ENCODE results near the gene GSK3B. TPM values are rescaled to one million over a fixed set of nuclear protein-coding genes. Genes with fewer than 3 reads are reported as not detected.

GSK3B gene
- total RNA-seq, 1 experiment from 2014 or later, result 56.6 TPM

GRCh38 chr3:120089089-120089488 lies 5.2 kb downstream of the GSK3B start:
- peaks cover 20% of the 10 kb centered on the region for H3K4me1 ChIP-seq (ENCODE audit: insufficient read depth, low read length, poor library complexity, severe bottlenecking)
- POLR2A ChIA-PET (ENCODE audit: low non-redundant PET), result no interaction called here
- H3K9me3 ChIP-seq (ENCODE audit: low read depth, low read length, poor library complexity, severe bottlenecking), result no peaks in the 10 kb centered on the region
- no peak for DNase-seq (ENCODE audit: low spot score)
- TF ChIP-seq EZH2 (IDR thresholded peaks at IDR 0.05; ENCODE audit: borderline replicate concordance, low read depth, low read length, poor library complexity, severe bottlenecking), result no peak
- TF ChIP-seq, protein P1, sequence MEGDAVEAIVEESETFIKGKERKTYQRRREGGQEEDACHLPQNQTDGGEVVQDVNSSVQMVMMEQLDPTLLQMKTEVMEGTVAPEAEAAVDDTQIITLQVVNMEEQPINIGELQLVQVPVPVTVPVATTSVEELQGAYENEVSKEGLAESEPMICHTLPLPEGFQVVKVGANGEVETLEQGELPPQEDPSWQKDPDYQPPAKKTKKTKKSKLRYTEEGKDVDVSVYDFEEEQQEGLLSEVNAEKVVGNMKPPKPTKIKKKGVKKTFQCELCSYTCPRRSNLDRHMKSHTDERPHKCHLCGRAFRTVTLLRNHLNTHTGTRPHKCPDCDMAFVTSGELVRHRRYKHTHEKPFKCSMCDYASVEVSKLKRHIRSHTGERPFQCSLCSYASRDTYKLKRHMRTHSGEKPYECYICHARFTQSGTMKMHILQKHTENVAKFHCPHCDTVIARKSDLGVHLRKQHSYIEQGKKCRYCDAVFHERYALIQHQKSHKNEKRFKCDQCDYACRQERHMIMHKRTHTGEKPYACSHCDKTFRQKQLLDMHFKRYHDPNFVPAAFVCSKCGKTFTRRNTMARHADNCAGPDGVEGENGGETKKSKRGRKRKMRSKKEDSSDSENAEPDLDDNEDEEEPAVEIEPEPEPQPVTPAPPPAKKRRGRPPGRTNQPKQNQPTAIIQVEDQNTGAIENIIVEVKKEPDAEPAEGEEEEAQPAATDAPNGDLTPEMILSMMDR (conservative IDR thresholded peaks at IDR 0.05; ENCODE audit: low read depth, low read length), result no peak
- intact Hi-C loops (cut with micrococcal nuclease; ENCODE audit: unreplicated experiment), result no loop called here
- no peak overlapping the region for H3K4me3 ChIP-seq (ENCODE audit: low read depth, low read length, poor library complexity, severe bottlenecking)
- CTCF ChIA-PET, result no interaction called here
- no TSS peak for BruUV-seq (replicated peaks)
- H3K36me3 ChIP-seq (ENCODE audit: insufficient read depth, low read length, poor library complexity, severe bottlenecking), result no peaks in the 10 kb centered on the region
- H3K27ac ChIP-seq (ENCODE audit: low read depth, low read length, poor library complexity, severe bottlenecking), result no peak overlapping the region
- no peaks in the 10 kb centered on the region for H3K27me3 ChIP-seq (replicated peaks; ENCODE audit: insufficient read depth, low read depth, low read length, poor library complexity)

DNA sequence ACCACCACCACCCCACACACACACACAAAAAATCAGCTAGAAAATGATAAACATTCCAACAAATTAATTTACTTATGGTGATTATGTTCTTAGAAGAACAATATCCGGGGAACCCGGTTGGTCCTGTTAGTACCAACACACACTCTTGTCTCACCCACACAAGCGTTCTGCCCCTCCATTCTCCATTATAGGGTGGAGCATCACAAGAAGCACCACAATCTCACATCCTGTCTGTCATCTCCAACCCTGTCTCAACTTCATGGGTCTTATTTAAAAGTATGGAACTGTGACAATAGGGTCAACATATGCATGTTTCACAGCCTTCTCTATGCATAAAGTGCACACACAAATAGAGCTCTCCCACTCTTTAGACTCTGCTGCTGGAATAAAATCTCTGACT lies 5.6 kb downstream of the GSK3B start:
- intact Hi-C loops (cut with micrococcal nuclease; ENCODE audit: unreplicated experiment), result no loop called here
- peaks cover 20% of the 10 kb centered on the region for H3K4me1 ChIP-seq (ENCODE audit: insufficient read depth, low read length, poor library complexity, severe bottlenecking)
- ChIA-PET CTCF (no interaction called here), POLR2A (ENCODE audit: low non-redundant PET) (no interaction called here)
- H3K36me3 ChIP-seq (ENCODE audit: insufficient read depth, low read length, poor library complexity, severe bottlenecking), result no peaks in the 10 kb centered on the region
- no peak overlapping the region for H3K4me3 ChIP-seq (ENCODE audit: low read depth, low read length, poor library complexity, severe bottlenecking)
- BruUV-seq (replicated peaks), result no TSS peak
- H3K27me3 ChIP-seq (replicated peaks; ENCODE audit: insufficient read depth, low read depth, low read length, poor library complexity), result no peaks in the 10 kb centered on the region
- no peak for DNase-seq (ENCODE audit: low spot score)
- H3K9me3 ChIP-seq (ENCODE audit: low read depth, low read length, poor library complexity, severe bottlenecking), result no peaks in the 10 kb centered on the region
- TF ChIP-seq EZH2 (IDR thresholded peaks at IDR 0.05; ENCODE audit: borderline replicate concordance, low read depth, low read length, poor library complexity, severe bottlenecking), result no peak
- TF ChIP-seq, protein P1 (conservative IDR thresholded peaks at IDR 0.05; ENCODE audit: low read depth, low read length), result no peak
- H3K27ac ChIP-seq (ENCODE audit: low read depth, low read length, poor library complexity, severe bottlenecking), result no peak overlapping the region

GRCh38 chr3:120081719-120082118 lies 12.5 kb downstream of the GSK3B start:
- BruUV-seq (replicated peaks), result no TSS peak
- POLR2A ChIA-PET (ENCODE audit: low non-redundant PET), result no interaction called here
- no peak for DNase-seq (ENCODE audit: low spot score)

More at GRCh38 chr3:120081719-120082118, 12.5 kb downstream of the GSK3B start:
- Histone ChIP-seq H3K4me1 (ENCODE audit: insufficient read depth, low read length, poor library complexity, severe bottlenecking) (peaks cover 7% of the 10 kb centered on the region), H3K9me3 (ENCODE audit: low read depth, low read length, poor library complexity, severe bottlenecking) (no peaks in the 10 kb centered on the region), H3K4me3 (ENCODE audit: low read depth, low read length, poor library complexity, severe bottlenecking) (no peak overlapping the region), H3K36me3 (ENCODE audit: insufficient read depth, low read length, poor library complexity, severe bottlenecking) (no peaks in the 10 kb centered on the region), H3K27ac (ENCODE audit: low read depth, low read length, poor library complexity, severe bottlenecking) (no peak overlapping the region), H3K27me3 (replicated peaks; ENCODE audit: insufficient read depth, low read depth, low read length, poor library complexity) (no peaks in the 10 kb centered on the region)
- intact Hi-C loops (cut with micrococcal nuclease; ENCODE audit: unreplicated experiment), result no loop called here
- no peak for TF ChIP-seq EZH2 (IDR thresholded peaks at IDR 0.05; ENCODE audit: borderline replicate concordance, low read depth, low read length, poor library complexity, severe bottlenecking)
- TF ChIP-seq, protein P1 (conservative IDR thresholded peaks at IDR 0.05; ENCODE audit: low read depth, low read length), result no peak
- CTCF ChIA-PET, result interaction anchor here (0.6 kb wide), 1 partner anchor 20 kb away, joined by 3 read pairs; no protein-coding TSS in a partner anchor
